K562 (cell line): ENCODE results near the gene PNISR. TPM values are rescaled to one million over a fixed set of nuclear protein-coding genes. Genes with fewer than 3 reads are reported as not detected.
A peak's percentile ranks its signal among the peaks of the same experiment; 100 is the strongest.

Experiments
- ATAC-seq: fragments of 200-7000 bp; cut with Tn5 transposase; 3 replicates; pipeline ENCODE4 v1.9.1; 2020; ENCODE audit warnings: moderate library complexity
- BruUV-seq: library from RNA; stranded (reverse); fragments of 400-500 nt; replicated peaks from 2 replicates; lab custom pipeline; 2021; lab: Mats Ljungman, UMichigan
- CTCF ChIA-PET: fragments of 300-600 bp; formaldehyde crosslinking; extraction: SDS; loops from one replicate; lab custom pipeline; 2021; ENCODE audit warnings: low intra/inter-chr PET ratio; lab: Yijun Ruan, JAX
- POLR2A ChIA-PET: fragments of 300-600, 350-650 bp; sonication (Branson Sonifier 250); formaldehyde crosslinking; extraction: SDS; loops from one replicate; lab custom pipeline; 2021; ENCODE audit warnings: antibody characterized with exemption, inconsistent platforms; lab: Yijun Ruan, JAX
- DNase-seq, 4 experiments: peaks; one replicate each; pipeline versions ENCODE4 v3.0.0 to v3.0.0-alpha.2; 2011 to 2018; ENCODE audit warnings: low spot score in 3 of 4, mixed read lengths in 3 of 4; ENCODE audit errors: extremely low read depth in 1 of 4
- FAIRE-seq: peaks from 2 replicates; lab custom pipeline; 2011; peaks lifted over from hg19 to GRCh38; lab: Jason Lieb, UNC
- H2AFZ ChIP-seq: 2 replicates; pipeline ENCODE4 v1.6.0; 2011; ENCODE audit warnings: low read depth, low read length, control low read depth, inconsistent platforms
- H3K27ac ChIP-seq: fragments of 200-600 bp; 3 replicates; pipeline ENCODE4 v1.8.0; 2011; ENCODE audit warnings: low read depth, mild to moderate bottlenecking, control low read depth, inconsistent platforms, low read length, moderate library complexity, mixed read lengths; ENCODE audit errors: extremely low read depth
- H3K27me3 ChIP-seq, 2 experiments: fragments of 300-600 bp in 1 of 2; 2 replicates in 1 of 2; 3 replicates in 1 of 2; pipeline versions ENCODE4 v1.6.0 to v1.8.0; 2011; ENCODE audit warnings: inconsistent platforms in 2 of 2, low read length in 2 of 2, mild to moderate bottlenecking in 1 of 2, mixed read lengths in 1 of 2, moderate library complexity in 1 of 2; ENCODE audit not compliant: control insufficient read depth in 2 of 2, insufficient read depth in 2 of 2
- H3K36me3 ChIP-seq: fragments of 300-600 bp; 3 replicates; pipeline ENCODE4 v1.8.0; 2011; ENCODE audit warnings: mild to moderate bottlenecking, low read length, inconsistent platforms; ENCODE audit not compliant: control insufficient read depth, insufficient read depth
- H3K4me1 ChIP-seq, 2 experiments: fragments of 200-600 bp in 1 of 2; replicated peaks in 1 of 2; 2 replicates in 1 of 2; 3 replicates in 1 of 2; pipeline versions ENCODE4 v1.5.1 to v1.8.0; 2011; ENCODE audit warnings: inconsistent platforms in 2 of 2, low read length in 2 of 2, mild to moderate bottlenecking in 1 of 2, mixed read lengths in 1 of 2, moderate library complexity in 1 of 2; ENCODE audit not compliant: control insufficient read depth in 2 of 2, insufficient read depth in 2 of 2
- H3K4me2 ChIP-seq: 2 replicates; pipeline ENCODE4 v1.6.1; 2011; ENCODE audit warnings: low read length, control low read depth, inconsistent platforms, mixed read lengths; ENCODE audit not compliant: insufficient read depth
- H3K4me3 ChIP-seq: fragments of 200-600 bp; sonication (generic), shearing (Covaris generic); 2 replicates; pipeline ENCODE4 v1.5.1; 2016; ENCODE audit warnings: control low read depth, inconsistent platforms
- H3K79me2 ChIP-seq: fragments of 200-600 bp; 3 replicates; pipeline ENCODE4 v1.8.0; 2011; ENCODE audit warnings: low read length, inconsistent platforms; ENCODE audit not compliant: control insufficient read depth, insufficient read depth
- H3K9ac ChIP-seq, 2 experiments: 2 replicates each; pipeline versions ENCODE4 v1.6.0 to v1.6.1; 2011; ENCODE audit warnings: low read depth in 2 of 2, low read length in 2 of 2, control low read depth in 1 of 2, inconsistent platforms in 1 of 2, mild to moderate bottlenecking in 1 of 2, mixed read lengths in 1 of 2; ENCODE audit not compliant: insufficient read depth in 1 of 2
- H3K9me1 ChIP-seq: one replicate; pipeline ENCODE4 v1.6.0; 2011; ENCODE audit warnings: inconsistent platforms, mild to moderate bottlenecking, low read length, moderate library complexity; ENCODE audit not compliant: control insufficient read depth, insufficient read depth
- H3K9me3 ChIP-seq: replicated peaks from 2 replicates; pipeline ENCODE4 v1.5.1; 2011; ENCODE audit warnings: low read depth, low read length, inconsistent platforms; ENCODE audit not compliant: control insufficient read depth, insufficient read depth
- H4K20me1 ChIP-seq: replicated peaks from 2 replicates; pipeline ENCODE4 v1.6.1; 2011; ENCODE audit warnings: low read length, inconsistent platforms, mixed read lengths; ENCODE audit not compliant: control insufficient read depth, insufficient read depth
- NFATC3 ChIP-seq: fragments of 450-650 bp; IDR thresholded peaks from 2 replicates; pipeline ENCODE4 v1.6.1; 2017; ENCODE audit warnings: mild to moderate bottlenecking
- PREB ChIP-seq: sonication (generic); formaldehyde crosslinking; IDR thresholded peaks from 2 replicates; pipeline ENCODE4 v1.8.1; 2023; ENCODE audit warnings: mild to moderate bottlenecking, missing genetic modification reagents
- SMC3 ChIP-seq: conservative IDR thresholded peaks from 2 replicates; pipeline ENCODE4 v1.6.1; 2011; ENCODE audit warnings: low read depth, low read length, improper control_type of control experiment; ENCODE audit not compliant: insufficient read depth
- TCFL5 ChIP-seq: fragments of 250-450 bp; sonication (Bioruptor Pico); conservative IDR thresholded peaks from 2 replicates; pipeline ENCODE4 v1.6.1; 2021; ENCODE audit warnings: mild to moderate bottlenecking, moderate library complexity, matching md5 sums
- TRIM24 ChIP-seq, 2 experiments: fragments of 450-650 bp; IDR thresholded peaks; 2 replicates each; pipeline ENCODE4 v1.6.1; 2016
- ZNF124 ChIP-seq: sonication (generic); formaldehyde crosslinking; IDR thresholded peaks from 2 replicates; pipeline ENCODE4 v1.8.1; 2022; ENCODE audit warnings: missing genetic modification reagents
- ZNF184 ChIP-seq: sonication (generic); formaldehyde crosslinking; IDR thresholded peaks from 2 replicates; pipeline ENCODE4 v1.5.0; 2020; ENCODE audit warnings: missing genetic modification reagents
- ZNF384 ChIP-seq: IDR thresholded peaks from 2 replicates; pipeline ENCODE4 v1.6.1; 2012; ENCODE audit warnings: low read depth, low read length, improper control_type of control experiment
- ZNF584 ChIP-seq: fragments of 200-800 bp; sonication (Bioruptor generic); IDR thresholded peaks from 2 replicates; pipeline ENCODE4 v1.6.1; 2016; ENCODE audit warnings: low read depth, mild to moderate bottlenecking, missing genetic modification characterization, missing compliant biosample characterization
- WGBS: fragments of 100-300 bp; shearing (Covaris generic); methylation state at CpG from one replicate; pipeline ENCODE4 v1.1.6; 2016; ENCODE audit warnings: low coverage, mixed read lengths; ENCODE audit not compliant: insufficient coverage; ENCODE audit errors: missing lambda C conversion rate; 5-methylcytosine and 5-hydroxymethylcytosine counted together
- in situ Hi-C: fragments of 300-500 bp; cut with MboI; formaldehyde crosslinking; loops from 4 replicates; pipeline ENCODE4 v1.15.0; 2018; ENCODE audit warnings: inconsistent platforms, mixed read lengths
- intact Hi-C: fragments of 100-400 bp; cut with micrococcal nuclease; formaldehyde crosslinking; loops from 2 replicates; pipeline ENCODE4 v1.14.2; 2022
- polyA plus RNA-seq, 8 experiments: library from polyadenylated mRNA; depleted of rRNA in 4 of 8; stranded (reverse) in 5 of 8; unstranded in 3 of 8; fragments of >200 nt; fragmentation: Nextera tagmentation in 2 of 8; fragmentation: Illumina TruSeq in 1 of 8; extraction: Ambion mirVana in 2 of 8; extraction: Trizol in 1 of 8; gene quantifications; 2 replicates each; pipeline versions ENCODE4 v1.2.1 to v1.2.3, GENCODE V29; 2011 to 2014; ENCODE audit warnings: inconsistent platforms in 1 of 8, missing spikeins in 1 of 8
- total RNA-seq, 7 experiments: library from RNA; depleted of rRNA in 6 of 7; stranded (reverse); fragments of >200 nt in 6 of 7; fragmentation: Illumina TruSeq in 2 of 7; extraction: Trizol in 2 of 7; gene quantifications; 2 replicates each; pipeline versions ENCODE4 v1.2.1 to v1.2.3, GENCODE V29; 2011 to 2021; ENCODE audit warnings: low replicate concordance in 1 of 7
- TF ChIP-seq, protein P1 (sequence below): sonication (generic); formaldehyde crosslinking; IDR thresholded peaks from 2 replicates; pipeline ENCODE4 v1.8.1; 2023; ENCODE audit warnings: mild to moderate bottlenecking, missing genetic modification reagents

Gene PNISR
- total and polyA plus RNA-seq, 9 of the 15 experiments (the other 6 are each of a cell fraction or from before 2014, with no cell fraction given), result 97.4 to 206 (median 131) TPM

DNA sequence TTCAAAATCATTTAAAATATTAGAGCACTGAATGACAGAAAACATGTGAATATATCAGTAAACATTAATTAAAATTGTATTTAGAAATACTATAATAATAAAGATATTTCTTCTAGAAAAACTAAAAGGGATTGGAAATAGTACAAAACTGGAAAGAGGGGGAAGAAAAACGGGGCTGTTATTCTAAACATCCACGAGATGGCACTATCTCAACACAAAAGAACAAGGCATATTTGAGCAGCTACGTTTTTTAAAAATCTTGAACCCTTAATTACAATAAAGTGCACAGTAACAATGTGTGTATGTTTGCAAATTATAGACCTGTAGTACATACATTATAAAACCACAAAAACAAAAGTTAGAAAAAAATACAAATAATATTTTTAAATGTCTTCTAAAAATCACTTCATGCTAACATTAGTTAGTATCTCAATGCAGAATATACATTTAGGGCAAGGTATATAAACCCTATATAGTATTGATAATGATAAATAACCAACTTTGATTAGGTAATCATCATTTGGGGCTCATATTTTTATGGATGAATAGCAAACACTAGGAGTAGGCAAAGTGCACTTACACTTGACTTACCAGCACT is 42.5 kb upstream of the PNISR start:
- intact Hi-C loops (loop anchor here (1.0 to 5.0 kb wide), 4 partner anchors 269 to 355 kb away; no protein-coding TSS in a partner anchor), in situ Hi-C loops (no loop called here)
- no TSS peak for BruUV-seq
- peak; percentile 23 to 44 (median 26) for DNase-seq
- ChIA-PET CTCF (interaction anchor here (0.7 to 2.0 kb wide), 7 partner anchors 269 to 1197 kb away, joined by 3 to 17 read pairs (median 4); no protein-coding TSS in a partner anchor), POLR2A (interaction anchor here (1.4 kb wide), 1 partner anchor 17 kb away, joined by 3 read pairs; no protein-coding TSS in a partner anchor)
- no peaks in the 10 kb centered on the region for H3K9me1 ChIP-seq
- peaks cover 24% of the 10 kb centered on the region; the same call in 2 of the 3 replicates for H3K36me3 ChIP-seq
- H3K27ac ChIP-seq, result no peak overlapping the region
- no peak overlapping the region for H2AFZ ChIP-seq
- WGBS, result 0% methylated on average over 3 of the region's 3 CpGs
- H3K9ac ChIP-seq, result no peak overlapping the region
- H3K4me1 ChIP-seq, result no peaks in the 10 kb centered on the region
- peak; percentile 67 for ATAC-seq
- H4K20me1 ChIP-seq, result no peaks in the 10 kb centered on the region
- no peak overlapping the region for H3K4me3 ChIP-seq
- no peaks in the 10 kb centered on the region for H3K27me3 ChIP-seq
- H3K79me2 ChIP-seq, result no peaks in the 10 kb centered on the region
- H3K9me3 ChIP-seq, result no peaks in the 10 kb centered on the region
- peak; percentile 70 for FAIRE-seq
- H3K4me2 ChIP-seq, result no peak overlapping the region
- TF ChIP-seq TCFL5 (CRISPR knock-in tag) (no peak), TRIM24 (IDR thresholded peaks at IDR 0.05) (no peak), ZNF384 (no peak), SMC3 (peak; percentile 48), ZNF124 (no peak), NFATC3 (no peak), ZNF184 (no peak), PREB (no peak), ZNF584 (no peak)
- TF ChIP-seq, protein P1, sequence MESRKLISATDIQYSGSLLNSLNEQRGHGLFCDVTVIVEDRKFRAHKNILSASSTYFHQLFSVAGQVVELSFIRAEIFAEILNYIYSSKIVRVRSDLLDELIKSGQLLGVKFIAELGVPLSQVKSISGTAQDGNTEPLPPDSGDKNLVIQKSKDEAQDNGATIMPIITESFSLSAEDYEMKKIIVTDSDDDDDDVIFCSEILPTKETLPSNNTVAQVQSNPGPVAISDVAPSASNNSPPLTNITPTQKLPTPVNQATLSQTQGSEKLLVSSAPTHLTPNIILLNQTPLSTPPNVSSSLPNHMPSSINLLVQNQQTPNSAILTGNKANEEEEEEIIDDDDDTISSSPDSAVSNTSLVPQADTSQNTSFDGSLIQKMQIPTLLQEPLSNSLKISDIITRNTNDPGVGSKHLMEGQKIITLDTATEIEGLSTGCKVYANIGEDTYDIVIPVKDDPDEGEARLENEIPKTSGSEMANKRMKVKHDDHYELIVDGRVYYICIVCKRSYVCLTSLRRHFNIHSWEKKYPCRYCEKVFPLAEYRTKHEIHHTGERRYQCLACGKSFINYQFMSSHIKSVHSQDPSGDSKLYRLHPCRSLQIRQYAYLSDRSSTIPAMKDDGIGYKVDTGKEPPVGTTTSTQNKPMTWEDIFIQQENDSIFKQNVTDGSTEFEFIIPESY, result no peak
